NOMO-1 treated with dmso at 0.1 percent for 144 hours (cell line): Measurements from ENCODE around the gene HMCES.

ENCODE experiments used
- DNase-seq: peaks from one replicate; lab custom pipeline; 2025; ENCODE audit not compliant: unreplicated experiment; lab: John Stamatoyannopoulos, UW

Gene HMCES, protein sequence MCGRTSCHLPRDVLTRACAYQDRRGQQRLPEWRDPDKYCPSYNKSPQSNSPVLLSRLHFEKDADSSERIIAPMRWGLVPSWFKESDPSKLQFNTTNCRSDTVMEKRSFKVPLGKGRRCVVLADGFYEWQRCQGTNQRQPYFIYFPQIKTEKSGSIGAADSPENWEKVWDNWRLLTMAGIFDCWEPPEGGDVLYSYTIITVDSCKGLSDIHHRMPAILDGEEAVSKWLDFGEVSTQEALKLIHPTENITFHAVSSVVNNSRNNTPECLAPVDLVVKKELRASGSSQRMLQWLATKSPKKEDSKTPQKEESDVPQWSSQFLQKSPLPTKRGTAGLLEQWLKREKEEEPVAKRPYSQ

DNA sequence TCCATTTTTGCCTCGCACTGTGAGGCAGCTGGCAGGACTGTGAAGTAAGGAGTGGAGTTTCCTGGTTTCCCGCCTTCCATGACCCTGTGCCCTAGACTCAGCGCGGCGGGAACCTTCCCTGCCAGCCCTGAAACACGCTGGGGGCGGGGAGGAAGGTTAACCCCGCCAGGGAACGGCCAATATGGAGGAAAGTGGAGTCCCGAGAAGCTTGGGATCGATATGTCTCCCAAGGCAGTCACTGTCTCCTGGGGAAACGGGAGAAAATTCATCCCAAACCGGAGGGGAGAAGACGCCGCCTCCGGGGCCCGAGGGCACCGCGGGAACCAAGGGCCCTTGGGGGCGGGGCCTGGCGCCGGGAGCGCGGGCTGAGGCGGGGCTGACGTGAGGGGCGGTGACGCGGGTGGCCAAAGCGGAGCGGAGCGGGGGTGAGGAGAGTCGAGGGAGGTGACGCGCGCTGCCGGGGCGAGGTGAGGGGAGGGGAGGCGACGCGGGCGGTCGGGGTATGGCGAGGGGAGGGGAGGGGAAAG is at the start of gene HMCES:
TSS of gene HMCES (plus strand) at position 432 of the 527 bp plus-strand sequence. CDS start 863 bp downstream, outside the sequence.
- peak; percentile 97 for DNase-seq

DNA sequence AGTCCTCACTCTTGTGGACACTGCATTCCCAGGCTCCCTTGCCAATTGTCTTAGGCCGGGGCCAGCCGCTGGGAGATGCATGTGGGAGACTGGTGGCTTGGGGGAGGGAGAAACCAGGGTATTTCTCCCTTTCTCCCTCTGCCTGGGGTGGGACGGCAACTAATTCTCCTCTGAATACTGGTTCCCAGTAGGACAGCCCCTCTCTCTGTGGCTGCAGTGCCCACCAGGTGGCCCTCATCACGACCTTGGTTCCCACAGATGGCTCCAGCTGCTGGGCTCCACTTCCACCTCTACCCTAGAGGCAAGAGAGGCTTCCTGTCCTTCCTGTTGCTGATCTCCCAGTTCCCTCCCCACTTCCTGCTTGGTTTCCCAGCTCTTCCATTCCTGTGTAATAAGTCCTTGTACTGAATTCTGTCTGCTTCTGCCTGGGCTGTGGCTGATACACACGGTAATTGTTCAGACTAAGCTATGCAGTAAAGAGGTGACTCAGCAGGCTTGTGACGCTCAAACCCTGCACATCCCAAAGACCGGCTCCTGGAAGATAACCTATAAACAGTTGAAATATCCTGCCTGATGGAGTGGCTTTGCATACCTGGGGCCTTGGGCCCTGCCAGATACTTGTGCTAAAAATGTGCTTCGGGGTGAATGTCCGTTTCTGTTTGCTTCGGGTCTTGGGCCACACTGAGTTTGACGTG is 49.6 kb upstream of the HMCES start:
- no peak for DNase-seq

DNA sequence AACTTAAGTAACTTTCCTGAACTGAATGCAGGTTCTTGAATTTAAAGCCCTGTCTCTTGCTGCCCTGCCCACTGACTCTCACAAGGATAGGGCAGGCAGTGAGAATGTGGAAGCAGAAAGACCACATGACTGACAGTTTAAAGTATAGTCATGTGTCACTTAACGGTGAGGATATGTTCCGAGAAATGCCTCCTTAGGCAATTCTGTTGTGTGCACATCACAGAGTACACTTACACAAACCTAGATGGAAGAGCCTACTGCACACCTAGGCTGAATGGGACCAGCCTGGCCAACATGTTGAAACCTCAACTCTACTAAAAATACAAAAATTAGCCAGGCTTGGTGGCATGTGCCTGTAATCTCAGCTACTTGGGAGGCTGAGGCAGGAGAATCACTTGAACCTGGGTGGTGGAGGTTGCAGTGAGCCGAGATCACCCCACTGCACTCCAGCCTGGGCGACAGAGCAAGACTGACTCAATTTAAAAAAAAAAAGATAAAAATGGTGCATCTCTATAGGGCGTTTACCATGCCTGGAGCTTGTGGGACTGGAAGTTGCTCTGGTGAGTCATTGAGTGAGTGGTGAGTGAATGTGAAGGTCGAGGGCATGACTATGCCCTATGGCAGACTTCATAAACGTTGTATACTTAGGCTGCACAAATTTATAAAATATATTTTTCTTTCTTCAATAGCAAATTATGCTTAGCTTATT is 48.2 kb upstream of the HMCES start:
- DNase-seq, result peak; percentile 91

DNA sequence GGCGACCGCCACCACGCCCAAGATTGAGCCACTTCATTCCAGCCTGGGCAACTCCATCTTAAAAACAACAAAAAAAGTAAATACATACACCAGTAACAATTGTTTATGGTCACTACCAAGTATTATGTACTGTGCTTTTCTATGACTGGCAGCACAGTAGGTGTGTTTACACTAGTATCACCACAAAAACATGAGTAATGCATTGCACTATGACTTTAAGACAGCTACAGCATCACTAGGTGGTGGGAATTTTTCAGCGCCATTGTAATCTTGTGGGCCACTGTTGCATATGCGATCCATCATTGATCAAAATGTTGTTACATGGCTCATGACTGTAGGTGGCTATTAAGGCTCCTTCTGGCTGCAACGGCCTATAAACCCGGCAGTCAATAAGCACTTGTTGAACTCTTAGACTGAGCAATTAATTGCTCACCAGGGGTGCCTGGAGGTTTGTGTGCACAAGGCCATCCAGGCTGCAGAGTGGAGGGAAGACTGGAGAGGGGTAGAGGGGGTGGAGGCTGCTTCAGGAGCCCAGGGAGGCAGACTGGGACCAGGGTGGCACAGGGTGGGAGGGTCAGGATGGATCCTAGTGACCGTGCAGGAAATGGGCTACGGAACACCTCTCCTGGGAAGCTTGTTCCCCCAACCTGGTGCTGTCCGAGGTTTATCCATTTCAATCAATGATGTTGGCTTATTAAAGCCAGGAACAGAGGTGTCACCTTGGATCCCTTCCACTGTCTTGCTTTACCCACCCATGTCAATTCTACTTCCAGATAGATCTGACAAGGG is 47.1 kb upstream of the HMCES start:
- DNase-seq, result no peak

DNA sequence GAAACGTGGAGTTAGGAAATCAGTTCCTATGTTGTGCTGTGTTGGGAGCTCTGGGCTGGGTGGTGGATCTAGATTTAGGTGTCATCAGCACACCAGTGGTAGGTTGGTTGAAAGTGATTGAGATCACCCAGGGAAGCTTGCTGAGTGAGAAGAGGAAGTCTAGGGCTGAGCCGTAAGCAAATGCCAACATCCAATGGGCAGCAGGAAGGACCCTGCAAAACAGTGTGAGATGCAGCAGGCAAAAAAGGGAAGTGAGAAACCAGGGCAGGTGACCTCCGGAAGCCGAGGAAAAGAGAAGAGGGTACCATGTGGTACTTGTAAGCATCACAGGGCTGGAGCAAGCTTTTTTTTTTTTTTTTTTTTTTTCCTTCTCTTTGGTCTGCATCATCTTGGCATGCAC is 45.1 kb upstream of the HMCES start:
- peak; percentile 99 for DNase-seq

DNA sequence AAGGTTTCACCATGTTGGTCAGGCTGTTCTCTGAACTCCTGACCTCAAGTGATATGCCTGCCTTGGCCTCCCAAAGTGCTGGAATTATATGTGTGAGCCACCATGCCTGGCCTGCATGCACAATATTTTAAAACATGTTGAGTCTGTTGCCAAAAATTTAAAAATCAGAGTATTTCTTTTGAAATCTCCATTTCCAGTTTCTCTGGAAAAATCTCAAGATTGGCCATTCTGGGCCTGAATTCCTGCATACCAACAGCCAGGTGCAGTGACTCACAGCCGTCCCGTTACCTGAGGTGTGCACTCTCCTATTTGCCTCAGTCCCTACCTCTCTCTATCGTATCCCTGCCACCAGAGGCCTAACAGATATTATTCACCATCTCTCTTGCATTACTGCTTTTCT is 44.2 kb upstream of the HMCES start:
- DNase-seq, result no peak

DNA sequence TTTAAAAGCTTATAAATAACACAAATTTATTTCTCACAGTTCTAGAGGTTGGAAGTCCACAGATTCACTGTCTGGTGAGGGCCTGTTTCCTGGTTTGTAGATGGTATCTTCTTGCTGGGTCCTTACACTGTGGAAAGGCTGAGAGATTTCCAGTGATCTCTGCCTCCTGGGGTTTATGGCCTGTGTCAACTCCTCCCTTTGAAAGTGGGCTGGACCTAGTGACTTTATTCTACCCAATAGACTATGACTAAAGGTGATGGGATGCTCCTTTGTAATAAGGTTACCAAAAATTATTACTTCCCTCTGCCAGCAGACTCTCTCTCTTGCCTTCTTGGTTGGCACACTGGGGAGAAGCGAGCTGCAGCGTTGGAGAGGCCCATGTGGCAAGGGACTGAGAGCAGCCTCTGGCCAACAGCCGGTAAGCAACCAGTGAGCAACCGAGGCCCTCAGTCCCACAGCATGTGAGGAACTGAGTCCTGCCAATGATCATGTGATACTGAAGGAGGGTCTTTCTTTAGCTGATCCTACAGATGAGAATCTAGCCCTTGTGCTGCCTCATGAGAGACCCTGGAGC is 43.2 kb upstream of the HMCES start:
- DNase-seq, result no peak

DNA sequence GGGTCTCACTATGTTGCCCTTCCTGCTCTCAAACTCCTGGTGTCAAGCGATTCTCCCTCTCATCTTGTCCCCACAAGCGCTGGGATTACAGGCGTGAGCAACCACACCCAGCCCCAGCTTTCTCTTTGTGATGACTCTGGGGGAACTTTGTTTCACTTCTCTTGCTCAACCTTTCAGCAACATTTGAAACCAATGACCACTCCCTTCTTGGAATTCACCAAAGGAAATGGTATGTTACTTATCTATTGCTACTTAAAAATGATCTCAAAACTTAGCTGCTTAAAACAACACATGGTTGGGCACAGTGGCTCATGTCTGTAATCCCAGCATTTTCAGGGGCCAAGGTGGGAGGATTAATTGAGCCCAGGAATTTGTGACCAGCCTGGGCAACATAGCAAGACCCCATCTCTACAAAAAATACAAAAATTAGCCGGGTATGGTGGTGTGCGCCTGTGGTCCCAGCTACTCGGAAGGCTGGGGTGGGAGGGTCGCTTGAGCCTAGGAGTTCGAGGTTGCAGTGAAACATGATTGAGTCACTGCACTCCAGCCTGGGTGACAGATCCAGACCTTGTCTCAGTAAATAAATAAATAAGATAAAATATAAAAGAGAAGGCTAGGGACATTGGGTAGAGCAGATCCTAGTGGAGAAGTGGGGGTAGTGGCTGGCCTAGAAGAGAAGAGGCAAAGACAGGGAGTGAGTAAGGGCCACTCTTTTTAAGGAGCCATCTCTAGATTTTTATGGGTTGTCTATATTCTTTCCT is 39.5 kb upstream of the HMCES start:
- peak; percentile 63 for DNase-seq

DNA sequence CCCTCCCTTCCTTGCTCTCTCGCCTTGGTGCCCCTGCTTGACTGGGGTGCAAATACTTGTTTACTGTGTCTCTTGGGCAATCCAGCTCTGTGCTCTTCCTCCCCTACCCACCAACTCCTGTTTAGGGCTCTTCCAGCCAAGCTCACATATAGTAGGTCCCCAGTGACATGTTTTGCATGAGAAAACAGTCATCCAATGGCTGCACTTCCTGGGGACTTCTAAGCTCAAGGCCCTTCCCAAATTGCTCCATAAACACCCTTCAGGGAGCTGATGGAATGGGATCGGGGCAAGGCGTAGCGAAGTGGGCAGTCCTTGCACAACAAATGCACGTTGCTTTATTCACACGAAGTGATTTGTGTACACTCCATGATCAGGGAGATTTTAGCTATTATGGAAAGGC is 38.7 kb upstream of the HMCES start:
- no peak for DNase-seq

DNA sequence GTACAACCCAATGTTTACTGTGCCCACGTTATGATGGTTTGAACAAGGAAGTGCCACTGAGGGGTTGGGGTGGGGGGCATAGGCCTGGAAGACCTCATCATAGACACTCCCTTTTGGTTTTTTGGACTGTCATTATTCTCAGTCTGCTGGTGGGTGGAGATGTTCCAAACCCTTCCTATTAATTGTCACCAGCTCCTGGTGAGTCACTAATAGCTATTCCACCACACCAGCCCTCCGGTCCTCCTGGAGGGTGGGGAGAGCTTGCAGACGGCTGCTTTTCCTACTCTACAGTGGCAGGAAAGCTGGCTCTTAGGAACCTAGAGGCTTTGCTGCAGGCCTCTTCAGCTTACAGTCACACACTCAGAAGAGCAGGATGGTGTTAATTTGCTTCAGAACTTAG is 38.2 kb upstream of the HMCES start:
- DNase-seq, result no peak

DNA sequence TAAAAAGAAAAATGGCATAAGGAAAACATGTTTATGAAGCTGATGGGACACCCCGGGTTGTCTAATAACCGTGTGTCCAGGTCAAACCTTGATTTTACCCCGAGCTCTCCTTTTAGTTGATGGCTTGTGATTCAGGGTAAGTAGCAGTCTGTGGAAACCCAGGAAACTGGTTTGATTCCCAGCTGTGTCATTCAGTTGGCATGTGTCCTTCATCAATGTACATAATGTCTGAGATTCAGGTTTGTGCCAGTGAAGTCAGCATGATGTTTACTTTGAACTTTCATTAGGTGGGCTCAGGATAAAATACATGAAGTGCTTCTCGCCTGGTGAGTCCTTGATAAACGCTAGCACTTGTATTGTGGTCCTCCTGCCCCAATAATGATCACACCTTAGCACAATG is 33.5 kb upstream of the HMCES start:
- no peak for DNase-seq

DNA sequence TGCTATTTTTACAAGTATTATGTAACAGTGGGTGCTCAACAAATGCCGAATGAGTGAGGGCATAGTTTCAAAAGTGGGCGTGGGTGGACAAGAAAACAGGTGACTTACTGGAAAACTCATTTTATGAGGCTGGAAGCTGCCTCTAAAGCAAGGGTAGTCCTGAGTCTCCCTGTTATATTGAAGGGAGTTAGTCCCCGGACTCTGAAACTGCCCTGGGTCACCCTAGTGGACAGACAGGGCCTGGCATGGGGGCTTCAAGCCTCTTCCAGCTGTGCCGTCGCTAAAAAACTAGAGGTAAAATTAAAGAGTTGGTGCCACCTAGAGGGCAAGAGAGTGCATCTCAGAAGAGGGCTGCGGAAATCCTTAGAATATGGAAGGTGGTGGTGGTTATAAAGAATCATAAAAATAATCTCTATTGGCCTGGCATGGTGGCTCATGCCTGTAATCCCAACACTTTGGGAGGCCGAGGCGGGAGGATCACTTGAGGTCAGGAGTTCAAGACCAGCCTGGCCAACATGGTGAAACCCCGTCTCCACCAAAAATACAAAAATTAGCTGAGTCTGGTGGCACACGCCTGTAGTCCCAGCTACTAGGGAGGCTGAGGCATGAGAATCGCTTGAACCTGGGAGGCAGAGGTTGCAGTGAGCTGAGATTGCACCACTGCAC is 32.9 kb upstream of the HMCES start:
- DNase-seq, result peak; percentile 93

DNA sequence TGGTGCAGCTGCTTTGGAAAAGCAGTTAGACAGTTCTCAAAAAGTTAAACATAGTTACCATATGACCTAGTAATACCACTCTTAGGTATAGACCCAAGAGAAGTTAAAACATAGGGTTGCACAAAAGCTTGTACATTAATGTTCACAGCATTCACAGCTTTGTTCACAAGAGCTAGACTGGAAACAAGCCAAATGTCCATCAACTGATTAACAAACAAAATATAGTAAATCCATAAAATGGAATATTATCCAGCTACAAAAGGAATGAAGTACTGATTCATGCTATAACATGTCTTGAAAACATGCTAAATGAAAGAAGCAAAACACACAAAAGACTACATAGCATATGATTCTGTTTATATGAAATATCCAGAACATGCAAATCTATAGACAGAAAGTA is 32.0 kb upstream of the HMCES start:
- DNase-seq, result no peak

DNA sequence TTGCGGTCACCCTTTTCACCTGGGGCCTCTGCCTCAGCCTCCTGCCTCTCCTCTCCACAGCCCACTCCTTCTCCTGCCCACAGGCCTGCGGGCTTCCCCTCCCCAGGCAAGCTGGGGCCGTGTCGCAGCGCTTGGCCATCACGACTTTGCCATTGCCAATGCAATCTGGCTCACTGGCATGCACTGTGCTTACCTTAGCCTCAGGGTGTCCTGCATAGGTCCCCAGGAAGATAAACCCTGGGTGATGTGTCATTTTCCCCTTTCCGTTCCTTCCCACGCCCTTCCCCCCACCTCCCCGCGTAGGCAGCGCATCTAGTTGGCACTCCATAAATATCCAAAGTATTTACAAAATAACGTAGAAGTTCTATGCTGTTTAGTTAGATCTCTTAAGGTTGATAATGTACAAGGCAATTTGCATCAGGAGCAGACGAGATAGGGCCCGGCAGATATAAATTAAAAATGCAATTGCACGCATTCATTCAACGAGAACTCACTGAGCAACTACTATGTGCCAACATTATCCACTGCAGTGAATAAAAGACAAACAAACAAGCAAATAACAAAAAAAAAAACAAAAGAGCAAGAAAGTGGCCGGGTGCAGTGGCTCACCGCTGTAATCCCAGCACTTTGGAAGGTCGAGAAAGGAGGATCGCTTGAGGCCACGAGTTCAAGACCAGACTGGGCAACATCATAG is 30.2 kb upstream of the HMCES start:
- DNase-seq, result no peak

DNA sequence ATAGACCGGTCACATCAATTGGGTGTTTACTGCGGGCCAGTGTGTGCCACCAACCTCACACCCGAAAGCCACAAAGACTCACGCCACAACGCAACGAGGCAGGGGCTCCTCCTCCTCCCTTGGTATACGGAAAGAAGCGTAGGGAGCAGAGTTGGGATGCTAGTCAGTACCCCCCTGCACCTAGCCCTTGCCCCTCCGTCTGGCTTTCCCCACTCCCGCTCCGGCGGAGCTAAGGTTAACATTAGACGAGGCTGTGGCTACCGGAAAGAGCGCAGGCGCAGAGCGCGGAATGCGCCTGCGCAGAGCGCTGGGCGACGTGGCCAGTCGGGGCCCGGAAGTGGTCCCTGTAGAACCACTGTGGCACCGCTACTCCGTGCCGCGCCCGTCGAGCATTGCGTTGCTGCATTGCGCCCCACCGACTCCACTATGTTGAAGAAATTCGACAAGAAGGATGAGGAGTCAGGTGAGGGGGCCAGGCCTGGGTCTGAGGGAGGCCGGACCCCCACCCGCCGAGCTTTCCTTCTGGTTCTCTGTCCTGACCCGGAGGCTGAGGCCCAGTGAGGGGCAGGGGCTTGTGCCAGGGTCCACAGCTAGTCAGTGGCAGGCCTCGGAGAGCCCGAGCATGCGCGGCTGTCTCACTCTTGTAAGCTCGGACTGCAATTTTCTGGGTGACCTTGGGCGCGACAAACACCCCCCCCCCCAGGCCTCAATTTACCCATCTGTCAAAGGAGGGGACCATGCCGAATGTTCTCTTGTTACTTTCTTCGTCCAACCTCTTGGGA is 29.2 kb upstream of the HMCES start, which contains the start of gene COPG1:
TSS of gene COPG1 (plus strand) at position 323 of the 782 bp plus-strand sequence. CDS start at position 427, 104 bp downstream.
- DNase-seq, result peak; percentile 96

DNA sequence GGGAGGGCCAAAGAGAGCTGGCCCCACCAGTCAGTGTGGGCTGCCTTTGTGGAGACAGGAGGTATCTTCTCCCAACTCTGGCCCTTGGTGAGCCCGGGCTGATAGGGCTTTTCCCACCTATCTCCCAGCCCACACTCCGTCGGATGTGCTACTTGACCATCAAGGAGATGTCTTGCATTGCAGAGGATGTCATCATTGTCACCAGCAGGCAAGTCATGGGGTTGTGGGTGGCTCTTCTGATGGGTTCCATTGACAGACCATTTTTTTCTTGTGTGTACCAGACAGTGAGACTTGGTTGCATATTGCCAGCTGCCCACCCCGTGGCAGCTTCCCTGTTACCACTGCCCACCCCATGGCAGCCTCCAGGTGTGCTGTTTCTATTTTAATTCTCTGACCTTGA is 25.9 kb upstream of the HMCES start:
- no peak for DNase-seq

DNA sequence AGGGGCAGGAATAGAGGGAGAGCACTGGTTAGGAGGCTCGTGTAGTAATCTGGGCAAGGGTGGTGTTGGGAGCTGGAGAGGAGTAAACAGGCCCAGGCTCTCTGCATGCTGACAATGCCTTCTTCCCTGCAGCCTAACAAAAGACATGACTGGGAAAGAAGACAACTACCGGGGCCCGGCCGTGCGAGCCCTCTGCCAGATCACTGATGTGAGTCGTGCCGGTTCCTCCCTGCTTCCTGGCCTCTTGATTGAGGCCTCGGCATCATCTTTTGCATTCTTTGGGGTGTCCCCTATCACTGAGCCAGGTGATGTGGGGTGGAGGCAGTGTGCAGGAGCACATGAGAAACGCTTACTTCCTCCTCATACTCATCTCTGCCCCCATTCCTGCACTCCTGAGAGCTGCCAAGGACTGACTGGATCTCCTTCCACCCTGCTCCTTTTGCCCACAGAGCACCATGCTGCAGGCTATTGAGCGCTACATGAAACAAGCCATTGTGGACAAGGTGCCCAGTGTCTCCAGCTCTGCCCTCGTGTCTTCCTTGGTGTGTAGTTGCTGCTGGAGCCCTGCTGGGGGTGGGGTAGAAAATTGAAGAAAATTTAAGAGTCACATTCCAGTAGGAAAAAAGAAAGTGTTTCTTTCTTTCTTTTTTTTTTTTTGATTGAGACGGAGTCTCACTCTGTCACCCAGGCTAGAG is 24.0 kb upstream of the HMCES start:
- no peak for DNase-seq
